ENCODE measurements around the gene SERTAD2. TPM values are rescaled to one million over a fixed set of nuclear protein-coding genes. Genes with fewer than 3 reads are reported as not detected.

Gene SERTAD2
- total RNA-seq, 1 donor from 2014 or later = 41.5 TPM

DNA sequence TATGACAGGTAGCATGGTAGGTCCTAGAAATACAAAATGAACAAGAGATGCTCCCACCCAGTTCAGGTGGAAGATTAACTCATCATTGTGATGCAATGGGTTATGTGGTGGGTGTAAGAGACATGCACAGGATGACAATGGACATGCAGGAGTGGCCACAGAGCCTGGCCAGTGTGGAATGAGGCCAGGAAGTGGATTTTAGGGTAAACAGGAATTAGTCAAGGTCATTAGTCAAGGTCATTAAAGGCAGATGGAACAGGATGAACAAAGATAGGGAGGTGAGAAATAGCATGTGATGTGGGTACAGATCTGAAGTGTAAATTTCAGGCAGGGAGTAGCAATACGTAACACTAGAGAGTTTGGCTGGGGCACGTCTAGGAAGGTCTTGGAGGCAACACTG lies 15.6 kb upstream of the SERTAD2 start:
- Mint-ChIP-seq H3K4me3 (no peak overlapping the region), H3K27ac (no peak overlapping the region), H3K36me3 (peaks cover 2% of the 10 kb centered on the region), H3K9me3 (no peaks in the 10 kb centered on the region), H3K4me1 (no peaks in the 10 kb centered on the region), H3K27me3 (ENCODE audit: low read depth) (no peaks in the 10 kb centered on the region)
- TF ChIP-seq, protein P1, sequence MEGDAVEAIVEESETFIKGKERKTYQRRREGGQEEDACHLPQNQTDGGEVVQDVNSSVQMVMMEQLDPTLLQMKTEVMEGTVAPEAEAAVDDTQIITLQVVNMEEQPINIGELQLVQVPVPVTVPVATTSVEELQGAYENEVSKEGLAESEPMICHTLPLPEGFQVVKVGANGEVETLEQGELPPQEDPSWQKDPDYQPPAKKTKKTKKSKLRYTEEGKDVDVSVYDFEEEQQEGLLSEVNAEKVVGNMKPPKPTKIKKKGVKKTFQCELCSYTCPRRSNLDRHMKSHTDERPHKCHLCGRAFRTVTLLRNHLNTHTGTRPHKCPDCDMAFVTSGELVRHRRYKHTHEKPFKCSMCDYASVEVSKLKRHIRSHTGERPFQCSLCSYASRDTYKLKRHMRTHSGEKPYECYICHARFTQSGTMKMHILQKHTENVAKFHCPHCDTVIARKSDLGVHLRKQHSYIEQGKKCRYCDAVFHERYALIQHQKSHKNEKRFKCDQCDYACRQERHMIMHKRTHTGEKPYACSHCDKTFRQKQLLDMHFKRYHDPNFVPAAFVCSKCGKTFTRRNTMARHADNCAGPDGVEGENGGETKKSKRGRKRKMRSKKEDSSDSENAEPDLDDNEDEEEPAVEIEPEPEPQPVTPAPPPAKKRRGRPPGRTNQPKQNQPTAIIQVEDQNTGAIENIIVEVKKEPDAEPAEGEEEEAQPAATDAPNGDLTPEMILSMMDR (IDR thresholded peaks at IDR 0.05; ENCODE audit: unreplicated experiment) = no peak
- DNase-seq (ENCODE audit: low spot score in 2 of 2, unreplicated experiment in 2 of 2) = no peak

DNA sequence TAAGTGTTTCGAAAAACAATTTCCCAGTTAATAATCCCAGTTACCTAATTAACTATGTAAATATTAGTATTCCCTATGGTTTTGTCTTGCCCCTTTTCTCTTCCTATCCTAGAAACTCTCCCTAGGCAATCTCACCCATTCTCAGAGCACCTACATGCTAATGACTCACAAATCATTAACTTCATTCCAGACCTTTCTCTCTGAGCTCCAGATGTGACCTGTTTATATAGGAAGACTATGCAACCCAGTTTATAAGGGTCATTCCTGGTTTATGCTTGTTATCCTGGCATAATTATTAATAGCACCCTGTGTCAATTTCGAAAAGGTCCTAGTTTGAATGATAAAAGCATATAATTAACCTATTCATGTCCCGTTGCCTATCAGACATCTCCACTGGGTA lies 14.8 kb upstream of the SERTAD2 start:
- Mint-ChIP-seq H3K9me3 (no peaks in the 10 kb centered on the region), H3K4me1 (no peaks in the 10 kb centered on the region), H3K36me3 (peaks cover 2% of the 10 kb centered on the region), H3K4me3 (no peak overlapping the region), H3K27me3 (ENCODE audit: low read depth) (no peaks in the 10 kb centered on the region), H3K27ac (no peak overlapping the region)
- TF ChIP-seq, protein P1 (IDR thresholded peaks at IDR 0.05; ENCODE audit: unreplicated experiment) = no peak
- DNase-seq (ENCODE audit: low spot score in 2 of 2, unreplicated experiment in 2 of 2) = no peak

DNA sequence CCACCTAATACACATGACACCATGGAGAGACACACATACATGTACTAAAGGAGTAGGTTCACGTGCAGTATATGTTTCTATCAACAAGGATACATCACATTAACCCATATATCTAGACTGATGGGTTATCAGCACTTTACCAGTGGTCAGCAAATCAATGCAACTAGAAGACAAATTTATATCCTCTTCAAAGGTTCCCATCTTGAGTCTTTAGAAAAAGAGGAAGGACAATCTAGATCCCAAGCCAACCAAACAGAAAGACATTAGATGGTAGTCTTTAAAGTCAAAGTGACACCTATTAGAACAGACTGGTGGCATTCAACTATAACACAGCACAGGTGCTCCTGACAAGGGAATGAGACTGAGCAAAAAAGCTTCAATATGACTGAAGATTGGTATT lies 13.8 kb upstream of the SERTAD2 start:
- Mint-ChIP-seq H3K9me3 (no peaks in the 10 kb centered on the region), H3K4me1 (no peaks in the 10 kb centered on the region), H3K36me3 (peaks cover 2% of the 10 kb centered on the region), H3K27ac (no peak overlapping the region), H3K27me3 (ENCODE audit: low read depth) (no peaks in the 10 kb centered on the region), H3K4me3 (no peak overlapping the region)
- DNase-seq (ENCODE audit: low spot score in 2 of 2, unreplicated experiment in 2 of 2) = no peak
- TF ChIP-seq, protein P1 (IDR thresholded peaks at IDR 0.05; ENCODE audit: unreplicated experiment) = no peak

DNA sequence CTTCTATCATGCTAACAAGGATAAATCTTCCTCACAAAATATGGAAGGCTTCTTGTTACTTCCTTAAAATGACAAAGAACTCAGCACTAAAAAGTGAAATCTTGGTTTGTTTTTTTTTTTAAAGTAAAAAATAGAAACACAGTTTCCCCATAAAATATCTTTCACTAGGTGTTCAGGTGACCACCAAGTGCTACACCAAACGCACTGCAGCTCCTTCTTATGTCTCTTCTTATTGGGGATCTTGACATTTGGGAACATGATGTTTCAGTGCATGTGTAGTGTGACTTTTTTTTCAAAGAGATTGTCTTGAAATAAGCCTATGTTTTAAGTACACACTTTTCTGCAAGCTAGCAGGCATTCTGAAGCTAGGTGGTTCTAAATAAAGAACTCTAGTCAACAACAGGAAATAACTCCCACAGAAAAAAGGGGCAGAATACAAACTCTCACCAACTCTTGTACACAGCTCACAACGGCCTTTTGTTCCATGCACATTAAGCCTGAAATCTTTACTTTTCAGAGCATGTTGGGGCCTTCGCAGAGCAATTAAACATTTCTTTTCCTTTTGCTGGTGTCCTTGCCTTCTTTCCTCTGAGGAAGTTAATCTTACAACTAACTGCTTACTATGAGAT lies 13.2 kb upstream of the SERTAD2 start:
- no peaks in the 10 kb centered on the region for H3K4me1 Mint-ChIP-seq
- H3K27me3 Mint-ChIP-seq (ENCODE audit: low read depth) = no peaks in the 10 kb centered on the region
- peaks cover 2% of the 10 kb centered on the region for H3K36me3 Mint-ChIP-seq
- no peak overlapping the region for H3K27ac Mint-ChIP-seq
- DNase-seq (ENCODE audit: low spot score in 2 of 2, unreplicated experiment in 2 of 2) = no peak
- H3K9me3 Mint-ChIP-seq = no peaks in the 10 kb centered on the region
- TF ChIP-seq, protein P1 (IDR thresholded peaks at IDR 0.05; ENCODE audit: unreplicated experiment) = no peak
- H3K4me3 Mint-ChIP-seq = no peak overlapping the region

DNA sequence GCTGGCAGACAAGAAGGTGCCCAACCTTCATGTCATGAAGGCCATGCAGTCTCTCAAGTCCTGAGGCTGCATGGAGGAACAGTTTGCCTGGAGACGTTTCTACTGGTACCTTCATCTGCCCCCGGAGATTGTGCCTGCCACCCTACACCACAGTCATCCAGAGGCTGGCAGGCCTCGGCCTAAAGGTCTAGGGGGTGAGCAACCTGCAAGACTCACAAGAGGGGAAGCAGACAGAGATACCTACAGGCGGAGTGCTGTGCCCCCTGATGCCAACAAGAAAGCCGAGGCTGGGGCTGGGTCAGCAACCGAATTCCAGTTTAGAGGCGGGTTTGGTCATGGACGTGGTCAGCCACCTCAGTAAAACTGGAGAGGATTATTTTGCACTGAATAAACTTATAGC lies 12.0 kb upstream of the SERTAD2 start:
- TF ChIP-seq, protein P1 (IDR thresholded peaks at IDR 0.05; ENCODE audit: unreplicated experiment) = no peak
- no peaks in the 10 kb centered on the region for H3K4me1 Mint-ChIP-seq
- no peaks in the 10 kb centered on the region for H3K36me3 Mint-ChIP-seq
- no peak overlapping the region for H3K4me3 Mint-ChIP-seq
- no peak for DNase-seq (ENCODE audit: low spot score in 2 of 2, unreplicated experiment in 2 of 2)
- no peak overlapping the region for H3K27ac Mint-ChIP-seq
- H3K27me3 Mint-ChIP-seq (ENCODE audit: low read depth) = no peaks in the 10 kb centered on the region
- H3K9me3 Mint-ChIP-seq = no peaks in the 10 kb centered on the region

DNA sequence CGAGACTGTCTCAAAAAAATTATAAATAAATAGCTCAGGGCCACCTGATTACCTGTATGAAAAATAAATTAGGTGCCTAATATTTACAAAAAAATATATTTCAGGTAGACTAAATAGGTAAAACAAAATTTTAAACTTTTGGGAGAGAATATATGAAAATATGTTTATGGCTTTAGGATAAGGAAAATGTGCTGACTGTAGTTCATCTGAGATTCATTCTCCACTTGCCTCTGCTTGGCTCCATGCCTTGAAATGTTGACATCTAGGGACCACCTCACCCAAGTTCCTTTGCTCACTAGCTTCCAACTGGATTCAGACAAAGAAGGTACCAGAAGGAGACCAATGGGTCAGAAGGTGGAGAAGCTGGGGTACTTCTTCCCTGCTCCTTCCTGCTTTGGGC lies 9.7 kb upstream of the SERTAD2 start:
- DNase-seq (ENCODE audit: low spot score in 2 of 2, unreplicated experiment in 2 of 2) = no peak
- Mint-ChIP-seq H3K27ac (no peak overlapping the region), H3K4me1 (no peaks in the 10 kb centered on the region), H3K9me3 (no peaks in the 10 kb centered on the region), H3K4me3 (no peak overlapping the region), H3K27me3 (ENCODE audit: low read depth) (no peaks in the 10 kb centered on the region), H3K36me3 (no peaks in the 10 kb centered on the region)
- TF ChIP-seq, protein P1 (IDR thresholded peaks at IDR 0.05; ENCODE audit: unreplicated experiment) = no peak
